Caco-2 (cell line): ENCODE results near the gene NOTCH2. TPM values are rescaled to one million over a fixed set of nuclear protein-coding genes. Genes with fewer than 3 reads are reported as not detected.

Experiments used
- BruUV-seq: library from RNA; stranded (reverse); fragments of 400-500 nt; replicated peaks from 2 replicates; lab custom pipeline; 2021; lab: Mats Ljungman, UMichigan
- CTCF ChIA-PET: fragments of 300-600 bp; sonication (Branson Sonifier 250); formaldehyde crosslinking; loops from one replicate; lab custom pipeline; 2022; ENCODE audit warnings: antibody characterized with exemption; lab: Charles Lee
- POLR2A ChIA-PET: fragments of 300-600 bp; sonication (Branson Sonifier 250); formaldehyde crosslinking; loops from one replicate; lab custom pipeline; 2022; ENCODE audit warnings: antibody characterized with exemption; lab: Charles Lee
- DNase-seq, 2 experiments: peaks; one replicate each; pipeline versions ENCODE4 v3.0.0 to v3.0.0-alpha.2; 2020 to 2022
- H3K27me3 ChIP-seq: replicated peaks from 2 replicates; pipeline ENCODE4 v1.6.0; 2011; ENCODE audit warnings: low read length; ENCODE audit not compliant: control insufficient read depth, insufficient read depth
- H3K36me3 ChIP-seq: 2 replicates; pipeline ENCODE4 v1.5.1; 2011; ENCODE audit warnings: low read length; ENCODE audit not compliant: control insufficient read depth, insufficient read depth
- H3K4me1 ChIP-seq: fragments of 250-450 bp; sonication (Bioruptor Pico); 2 replicates; pipeline ENCODE4 v1.5.1; 2020; ENCODE audit warnings: mild to moderate bottlenecking
- H3K4me3 ChIP-seq: 2 replicates; pipeline ENCODE4 v1.5.1; 2011; ENCODE audit warnings: low read depth, mild to moderate bottlenecking, control low read depth, low read length
- H3K9me3 ChIP-seq: fragments of 250-450 bp; sonication (Bioruptor Pico); 2 replicates; pipeline ENCODE4 v1.5.1; 2020; ENCODE audit warnings: mild to moderate bottlenecking, moderate library complexity
- H3K27ac Mint-ChIP-seq: one replicate; pipeline ENCODE4 v1.8.0; 2022; ENCODE audit warnings: mixed read lengths; ENCODE audit not compliant: unreplicated experiment
- H3K27me3 Mint-ChIP-seq: one replicate; pipeline ENCODE4 v1.8.0; 2022; ENCODE audit warnings: mixed read lengths; ENCODE audit not compliant: insufficient read depth, unreplicated experiment
- H3K36me3 Mint-ChIP-seq: one replicate; pipeline ENCODE4 v1.8.0; 2022; ENCODE audit warnings: mild to moderate bottlenecking, mixed read lengths; ENCODE audit not compliant: insufficient read depth, unreplicated experiment
- H3K4me1 Mint-ChIP-seq: one replicate; pipeline ENCODE4 v1.8.0; 2022; ENCODE audit warnings: low read depth, mixed read lengths; ENCODE audit not compliant: unreplicated experiment
- H3K4me3 Mint-ChIP-seq: one replicate; pipeline ENCODE4 v1.8.0; 2022; ENCODE audit warnings: mild to moderate bottlenecking, moderate library complexity, mixed read lengths; ENCODE audit not compliant: unreplicated experiment
- H3K9me3 Mint-ChIP-seq: one replicate; pipeline ENCODE4 v1.8.0; 2022; ENCODE audit warnings: mixed read lengths; ENCODE audit not compliant: unreplicated experiment
- intact Hi-C: fragments of 100-400 bp; cut with micrococcal nuclease; formaldehyde crosslinking; loops from one replicate; pipeline ENCODE4 v1.10.0; 2022; ENCODE audit not compliant: unreplicated experiment
- total RNA-seq: library from RNA; stranded (reverse); gene quantifications from 2 replicates; pipeline ENCODE4 v1.2.3, GENCODE V29; 2022
- TF ChIP-seq, protein P1 (sequence below), 2 experiments: fragments of 200-600 bp in 1 of 2; IDR thresholded peaks; 1 replicate in 1 of 2; 2 replicates in 1 of 2; pipeline versions ENCODE4 v1.5.1 to v1.8.0; 2011 to 2022; ENCODE audit warnings: antibody characterized with exemption in 1 of 2, control low read depth in 1 of 2, inconsistent platforms in 1 of 2, low read depth in 1 of 2, low read length in 1 of 2, mild to moderate bottlenecking in 1 of 2, moderate library complexity in 1 of 2; ENCODE audit not compliant: insufficient read depth in 1 of 2, severe bottlenecking in 1 of 2, unreplicated experiment in 1 of 2

NOTCH2 gene
- total RNA-seq, 1 experiment from 2014 or later = 41.1 TPM

DNA sequence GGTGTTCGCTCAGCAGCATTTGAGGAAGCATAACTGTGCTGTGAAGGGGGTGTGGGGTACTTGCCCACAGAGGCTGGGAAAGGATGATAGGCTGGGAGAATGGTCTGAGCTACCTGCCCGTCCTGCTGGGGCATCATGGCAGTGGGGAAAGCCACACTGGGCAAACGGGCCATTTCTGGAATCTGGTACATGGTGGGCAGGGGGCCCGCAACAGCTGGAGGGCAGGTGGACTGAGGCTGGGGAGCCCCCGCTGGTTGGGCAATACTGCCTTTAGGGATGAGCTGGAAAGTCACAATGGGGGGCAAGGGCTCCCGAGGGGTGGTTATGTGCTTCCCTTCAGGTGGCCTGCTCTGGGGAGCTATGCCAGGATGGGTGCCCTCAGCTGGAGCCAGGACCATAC lies 153.9 kb downstream of the NOTCH2 start:
- Mint-ChIP-seq H3K9me3 (no peaks in the 10 kb centered on the region), H3K27me3 (no peaks in the 10 kb centered on the region), H3K4me3 (no peak overlapping the region), H3K27ac (no peak overlapping the region), H3K36me3 (no peaks in the 10 kb centered on the region), H3K4me1 (no peaks in the 10 kb centered on the region)
- intact Hi-C loops = no loop called here
- ChIA-PET CTCF (no interaction called here), POLR2A (no interaction called here)
- TF ChIP-seq, protein P1, sequence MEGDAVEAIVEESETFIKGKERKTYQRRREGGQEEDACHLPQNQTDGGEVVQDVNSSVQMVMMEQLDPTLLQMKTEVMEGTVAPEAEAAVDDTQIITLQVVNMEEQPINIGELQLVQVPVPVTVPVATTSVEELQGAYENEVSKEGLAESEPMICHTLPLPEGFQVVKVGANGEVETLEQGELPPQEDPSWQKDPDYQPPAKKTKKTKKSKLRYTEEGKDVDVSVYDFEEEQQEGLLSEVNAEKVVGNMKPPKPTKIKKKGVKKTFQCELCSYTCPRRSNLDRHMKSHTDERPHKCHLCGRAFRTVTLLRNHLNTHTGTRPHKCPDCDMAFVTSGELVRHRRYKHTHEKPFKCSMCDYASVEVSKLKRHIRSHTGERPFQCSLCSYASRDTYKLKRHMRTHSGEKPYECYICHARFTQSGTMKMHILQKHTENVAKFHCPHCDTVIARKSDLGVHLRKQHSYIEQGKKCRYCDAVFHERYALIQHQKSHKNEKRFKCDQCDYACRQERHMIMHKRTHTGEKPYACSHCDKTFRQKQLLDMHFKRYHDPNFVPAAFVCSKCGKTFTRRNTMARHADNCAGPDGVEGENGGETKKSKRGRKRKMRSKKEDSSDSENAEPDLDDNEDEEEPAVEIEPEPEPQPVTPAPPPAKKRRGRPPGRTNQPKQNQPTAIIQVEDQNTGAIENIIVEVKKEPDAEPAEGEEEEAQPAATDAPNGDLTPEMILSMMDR (IDR thresholded peaks at IDR 0.05; ENCODE audit: insufficient read depth in 1 of 2, low read depth in 1 of 2, low read length in 1 of 2, severe bottlenecking in 1 of 2, unreplicated experiment in 1 of 2) = no peak
- Histone ChIP-seq H3K27me3 (no peaks in the 10 kb centered on the region), H3K4me1 (no peaks in the 10 kb centered on the region), H3K36me3 (peaks cover 2% of the 10 kb centered on the region; the same call in 1 of the 2 replicates), H3K9me3 (no peaks in the 10 kb centered on the region), H3K4me3 (no peak overlapping the region)
- BruUV-seq = no TSS peak
- no peak for DNase-seq

DNA sequence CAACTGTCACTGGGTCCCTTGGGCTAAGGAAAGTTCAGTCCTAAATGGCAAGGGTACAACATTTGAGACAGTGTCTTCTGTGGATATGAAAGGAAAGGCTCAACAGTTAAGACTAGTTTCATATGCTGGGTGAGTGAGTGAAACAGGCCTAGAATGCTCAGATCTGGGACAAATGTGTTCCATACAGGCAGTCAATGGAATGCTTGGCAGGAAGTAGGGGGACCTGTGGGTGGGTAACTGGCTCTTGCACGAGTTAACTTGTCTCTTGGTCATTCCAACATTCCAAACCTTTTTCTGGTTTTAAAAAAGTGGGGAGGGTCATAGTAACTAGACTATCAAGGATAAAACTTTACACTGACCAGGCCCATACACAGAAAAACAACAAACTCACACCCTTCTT lies 155.4 kb downstream of the NOTCH2 start:
- intact Hi-C loops = no loop called here
- Mint-ChIP-seq H3K4me3 (no peak overlapping the region), H3K27me3 (no peaks in the 10 kb centered on the region), H3K9me3 (no peaks in the 10 kb centered on the region), H3K4me1 (no peaks in the 10 kb centered on the region), H3K27ac (no peak overlapping the region), H3K36me3 (no peaks in the 10 kb centered on the region)
- no peaks in the 10 kb centered on the region for H3K4me1 ChIP-seq
- POLR2A ChIA-PET = no interaction called here
- H3K27me3 ChIP-seq = no peaks in the 10 kb centered on the region
- H3K9me3 ChIP-seq = no peaks in the 10 kb centered on the region
- peaks cover 2% of the 10 kb centered on the region; the same call in 1 of the 2 replicates for H3K36me3 ChIP-seq
- DNase-seq = no peak
- BruUV-seq = no TSS peak
- no peak overlapping the region for H3K4me3 ChIP-seq
- CTCF ChIA-PET = no interaction called here
- TF ChIP-seq, protein P1 (IDR thresholded peaks at IDR 0.05; ENCODE audit: insufficient read depth in 1 of 2, low read depth in 1 of 2, low read length in 1 of 2, severe bottlenecking in 1 of 2, unreplicated experiment in 1 of 2) = no peak

DNA sequence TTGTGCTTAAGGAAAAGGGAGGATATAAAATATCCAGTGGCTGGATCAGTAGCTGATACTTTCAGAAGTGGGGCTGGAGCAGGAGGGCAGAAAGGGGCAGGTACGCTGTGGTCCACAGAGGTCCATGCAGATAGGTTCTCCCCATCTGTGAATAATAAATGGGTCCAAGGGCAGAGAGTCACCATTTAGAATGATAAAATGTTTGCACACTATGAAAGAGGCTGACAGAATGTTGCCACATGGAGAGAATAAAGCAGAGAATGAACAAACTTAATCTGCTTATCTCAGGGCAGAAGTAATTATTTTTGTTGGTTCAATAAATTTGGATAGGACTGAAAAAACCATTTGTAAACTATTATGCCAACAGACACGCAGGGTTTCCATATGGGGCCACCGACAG lies 156.5 kb downstream of the NOTCH2 start:
- H3K9me3 Mint-ChIP-seq = no peaks in the 10 kb centered on the region
- H3K27ac Mint-ChIP-seq = no peak overlapping the region
- H3K36me3 Mint-ChIP-seq = no peaks in the 10 kb centered on the region
- CTCF ChIA-PET = no interaction called here
- Histone ChIP-seq H3K4me1 (no peaks in the 10 kb centered on the region), H3K4me3 (no peak overlapping the region), H3K27me3 (no peaks in the 10 kb centered on the region), H3K36me3 (no peaks in the 10 kb centered on the region; the same call in 1 of the 2 replicates), H3K9me3 (no peaks in the 10 kb centered on the region)
- no peaks in the 10 kb centered on the region for H3K27me3 Mint-ChIP-seq
- H3K4me1 Mint-ChIP-seq = no peaks in the 10 kb centered on the region
- POLR2A ChIA-PET = no interaction called here
- BruUV-seq = no TSS peak
- intact Hi-C loops = no loop called here
- H3K4me3 Mint-ChIP-seq = no peak overlapping the region
- no peak for DNase-seq
- TF ChIP-seq, protein P1 (IDR thresholded peaks at IDR 0.05; ENCODE audit: insufficient read depth in 1 of 2, low read depth in 1 of 2, low read length in 1 of 2, severe bottlenecking in 1 of 2, unreplicated experiment in 1 of 2) = no peak
